OCI-M2 (cell line): ENCODE measurements around the gene EXOC3.

ENCODE experiments used
- DNase-seq: peaks from one replicate; lab custom pipeline; 2025; ENCODE audit not compliant: unreplicated experiment; lab: John Stamatoyannopoulos, UW

The EXOC3 gene

GRCh38 chr5:437281-437771, 5.7 kb upstream of the EXOC3 start:
- no peak for DNase-seq

- DNase-seq: no peak
Measured at GRCh38 chr5:438481-438981, 4.4 kb upstream of the EXOC3 start.

- DNase-seq: no peak
Measured at GRCh38 chr5:439181-439580, 3.8 kb upstream of the EXOC3 start.

- DNase-seq: no peak
Measured at GRCh38 chr5:439636-440035, 3.3 kb upstream of the EXOC3 start.

- no peak for DNase-seq
Measured at GRCh38 chr5:440401-441201, 2.4 kb upstream of the EXOC3 start.

GRCh38 chr5:441996-442334, 1.0 kb upstream of the EXOC3 start:
- no peak for DNase-seq

- DNase-seq: no peak
Measured at GRCh38 chr5:443239-444151, 519 bp downstream of the EXOC3 start.

GRCh38 chr5:444226-444625, 1.2 kb downstream of the EXOC3 start:
- DNase-seq: no peak

GRCh38 chr5:445591-445990, 2.6 kb downstream of the EXOC3 start:
- DNase-seq: no peak

- DNase-seq: no peak
Measured at GRCh38 chr5:446066-446882, 3.3 kb downstream of the EXOC3 start.

GRCh38 chr5:446883-447263, 3.9 kb downstream of the EXOC3 start:
- DNase-seq: no peak

GRCh38 chr5:447501-447900, 4.5 kb downstream of the EXOC3 start:
- no peak for DNase-seq

- no peak for DNase-seq
Measured at GRCh38 chr5:448061-448765, 5.2 kb downstream of the EXOC3 start.

GRCh38 chr5:448766-449090, 5.8 kb downstream of the EXOC3 start:
- no peak for DNase-seq

- no peak for DNase-seq
Measured at GRCh38 chr5:449151-449550, 6.2 kb downstream of the EXOC3 start.

- DNase-seq: no peak
Measured at GRCh38 chr5:451587-452458, 8.8 kb downstream of the EXOC3 start.

GRCh38 chr5:452978-453710, 10.2 kb downstream of the EXOC3 start:
- DNase-seq: no peak

- no peak for DNase-seq
Measured at GRCh38 chr5:453725-454481, 10.9 kb downstream of the EXOC3 start.
